ENCODE results near the gene HAUS6. TPM values are rescaled to one million over a fixed set of nuclear protein-coding genes. Genes with fewer than 3 reads are reported as not detected.

The HAUS6 gene
- total and polyA plus RNA-seq, 4 donors, result 1.4 to 9.2 (median 5.9) TPM

DNA sequence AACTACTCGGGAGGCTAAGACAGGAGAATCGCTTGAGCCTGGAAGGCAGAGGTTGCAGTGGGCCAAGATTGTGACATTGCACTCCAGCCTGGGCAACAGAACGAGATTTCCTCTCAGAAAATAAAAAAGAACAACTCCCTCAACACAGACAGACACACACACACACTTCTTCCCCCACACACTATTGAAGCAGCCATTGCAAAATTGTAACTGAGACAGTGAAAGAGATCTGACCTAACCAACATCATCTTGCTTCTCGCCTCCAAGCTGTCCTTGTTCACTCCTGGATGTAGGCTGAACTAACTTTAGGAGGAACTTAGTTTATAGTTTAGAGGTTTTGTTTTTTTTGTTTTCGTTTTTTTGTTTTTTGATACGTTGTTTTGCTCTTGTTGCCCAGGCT, 37.6 kb upstream of the HAUS6 start:
- Histone ChIP-seq H3K4me1 (ENCODE audit: control insufficient read depth in 1 of 2, insufficient read depth in 2 of 2, low read length in 2 of 2) (no peaks in the 10 kb centered on the region), H3K27ac (ENCODE audit: low read depth in 1 of 2, low read length in 2 of 2) (no peak overlapping the region), H3K4me3 (ENCODE audit: low read length in 2 of 2) (no peak overlapping the region), H3K36me3 (ENCODE audit: control insufficient read depth in 1 of 2, insufficient read depth in 2 of 2, low read length in 1 of 2) (no peaks in the 10 kb centered on the region), H3K9me3 (ENCODE audit: control insufficient read depth, low read length) (no peaks in the 10 kb centered on the region), H3K27me3 (ENCODE audit: control insufficient read depth in 1 of 2, insufficient read depth in 2 of 2, low read length in 1 of 2) (no peaks in the 10 kb centered on the region)
- no peak for ATAC-seq (ENCODE audit: low FRiP score)
- WGBS, 2 donors, result 87 to 90% methylated on average over 6 of the region's 6 CpGs
- intact Hi-C loops (cut with DNase I), result no loop called here
- DNase-seq, result no peak

DNA sequence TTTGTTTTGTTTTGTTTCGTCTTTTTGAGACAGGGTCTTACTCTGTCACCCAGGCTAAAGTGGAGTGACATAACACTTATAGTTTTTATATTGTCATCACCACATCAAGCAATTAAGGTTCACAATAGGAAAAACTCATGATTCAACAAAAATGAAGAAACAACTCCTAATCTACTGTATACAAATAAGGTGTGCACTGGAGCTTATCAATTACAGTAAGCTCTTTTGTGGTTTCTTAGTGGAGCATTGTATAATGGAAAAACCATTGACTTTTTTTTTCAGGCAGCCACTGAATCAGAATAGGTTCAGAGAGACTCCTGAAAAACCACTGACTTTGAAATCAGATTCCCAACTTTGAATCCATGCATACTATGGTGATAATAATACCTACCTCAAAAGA, 35.4 kb upstream of the HAUS6 start:
- ATAC-seq (ENCODE audit: low FRiP score) (no peak), DNase-seq (no peak)
- H3K9me3 ChIP-seq (ENCODE audit: control insufficient read depth, low read length), result no peaks in the 10 kb centered on the region
- H3K27me3 ChIP-seq (ENCODE audit: control insufficient read depth in 1 of 2, insufficient read depth in 2 of 2, low read length in 1 of 2), result no peaks in the 10 kb centered on the region
- no peaks in the 10 kb centered on the region for H3K4me1 ChIP-seq (ENCODE audit: control insufficient read depth in 1 of 2, insufficient read depth in 2 of 2, low read length in 2 of 2)
- intact Hi-C loops (cut with DNase I), result no loop called here
- no peaks in the 10 kb centered on the region for H3K36me3 ChIP-seq (ENCODE audit: control insufficient read depth in 1 of 2, insufficient read depth in 2 of 2, low read length in 1 of 2)
- H3K27ac ChIP-seq (ENCODE audit: low read depth in 1 of 2, low read length in 2 of 2), result no peak overlapping the region
- no peak overlapping the region for H3K4me3 ChIP-seq (ENCODE audit: low read length in 2 of 2)
- 71 to 75% methylated on average over 1 of the region's 1 CpG for WGBS, 2 donors

DNA sequence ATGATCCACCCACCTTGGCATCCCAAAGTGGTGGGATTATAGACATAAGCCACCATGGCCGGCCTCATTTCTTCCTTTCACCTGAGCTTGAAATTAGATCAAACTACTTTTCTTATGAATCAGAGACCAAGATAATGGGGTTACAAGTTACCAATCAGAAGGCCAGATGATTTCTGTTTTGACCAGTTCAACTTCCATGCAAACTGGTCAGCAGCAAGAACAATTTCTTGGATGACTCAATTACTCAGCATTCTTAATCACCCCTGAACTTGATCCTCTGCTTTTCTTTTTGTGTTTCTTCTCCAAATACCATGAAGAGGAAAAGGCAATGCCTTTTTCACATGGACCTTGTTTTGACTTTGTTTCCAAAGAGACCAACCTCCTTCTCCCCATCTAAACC, 34.6 kb upstream of the HAUS6 start:
- Histone ChIP-seq H3K36me3 (ENCODE audit: control insufficient read depth in 1 of 2, insufficient read depth in 2 of 2, low read length in 1 of 2) (no peaks in the 10 kb centered on the region), H3K27ac (ENCODE audit: low read depth in 1 of 2, low read length in 2 of 2) (no peak overlapping the region), H3K4me3 (ENCODE audit: low read length in 2 of 2) (no peak overlapping the region), H3K27me3 (ENCODE audit: control insufficient read depth in 1 of 2, insufficient read depth in 2 of 2, low read length in 1 of 2) (no peaks in the 10 kb centered on the region), H3K4me1 (ENCODE audit: control insufficient read depth in 1 of 2, insufficient read depth in 2 of 2, low read length in 2 of 2) (no peaks in the 10 kb centered on the region), H3K9me3 (ENCODE audit: control insufficient read depth, low read length) (no peaks in the 10 kb centered on the region)
- 93 to 94% methylated on average over 1 of the region's 1 CpG for WGBS, 2 donors
- no peak for ATAC-seq (ENCODE audit: low FRiP score)
- DNase-seq, result no peak
- intact Hi-C loops (cut with DNase I), result no loop called here

DNA sequence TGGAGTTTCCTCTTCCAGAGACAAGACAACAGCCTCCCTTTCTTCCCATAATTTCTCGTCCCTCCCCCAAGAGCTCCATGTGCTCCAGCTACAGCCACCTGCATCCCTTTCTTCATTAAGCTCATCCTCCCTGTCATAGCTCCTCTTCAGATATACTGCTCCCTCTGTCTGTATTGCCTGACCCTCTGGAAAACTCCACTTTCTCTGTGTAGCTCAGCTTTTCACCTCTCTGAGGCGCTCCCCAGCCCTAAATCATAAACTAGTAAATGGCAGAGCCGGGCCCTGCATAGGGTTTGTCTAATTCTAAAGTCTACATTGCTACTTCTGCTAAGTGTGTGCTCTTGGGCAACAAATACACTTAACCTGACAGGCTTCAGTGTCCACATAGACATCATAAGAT, 33.4 kb upstream of the HAUS6 start:
- WGBS, 2 donors, result 74 to 76% methylated on average over 3 of the region's 3 CpGs
- Histone ChIP-seq H3K27ac (ENCODE audit: low read depth in 1 of 2, low read length in 2 of 2) (no peak overlapping the region), H3K4me1 (ENCODE audit: control insufficient read depth in 1 of 2, insufficient read depth in 2 of 2, low read length in 2 of 2) (no peaks in the 10 kb centered on the region), H3K4me3 (ENCODE audit: low read length in 2 of 2) (no peak overlapping the region), H3K27me3 (ENCODE audit: control insufficient read depth in 1 of 2, insufficient read depth in 2 of 2, low read length in 1 of 2) (no peaks in the 10 kb centered on the region), H3K36me3 (ENCODE audit: control insufficient read depth in 1 of 2, insufficient read depth in 2 of 2, low read length in 1 of 2) (no peaks in the 10 kb centered on the region), H3K9me3 (ENCODE audit: control insufficient read depth, low read length) (no peaks in the 10 kb centered on the region)
- intact Hi-C loops (cut with DNase I), result no loop called here
- no peak for ATAC-seq (ENCODE audit: low FRiP score)
- no peak for DNase-seq

DNA sequence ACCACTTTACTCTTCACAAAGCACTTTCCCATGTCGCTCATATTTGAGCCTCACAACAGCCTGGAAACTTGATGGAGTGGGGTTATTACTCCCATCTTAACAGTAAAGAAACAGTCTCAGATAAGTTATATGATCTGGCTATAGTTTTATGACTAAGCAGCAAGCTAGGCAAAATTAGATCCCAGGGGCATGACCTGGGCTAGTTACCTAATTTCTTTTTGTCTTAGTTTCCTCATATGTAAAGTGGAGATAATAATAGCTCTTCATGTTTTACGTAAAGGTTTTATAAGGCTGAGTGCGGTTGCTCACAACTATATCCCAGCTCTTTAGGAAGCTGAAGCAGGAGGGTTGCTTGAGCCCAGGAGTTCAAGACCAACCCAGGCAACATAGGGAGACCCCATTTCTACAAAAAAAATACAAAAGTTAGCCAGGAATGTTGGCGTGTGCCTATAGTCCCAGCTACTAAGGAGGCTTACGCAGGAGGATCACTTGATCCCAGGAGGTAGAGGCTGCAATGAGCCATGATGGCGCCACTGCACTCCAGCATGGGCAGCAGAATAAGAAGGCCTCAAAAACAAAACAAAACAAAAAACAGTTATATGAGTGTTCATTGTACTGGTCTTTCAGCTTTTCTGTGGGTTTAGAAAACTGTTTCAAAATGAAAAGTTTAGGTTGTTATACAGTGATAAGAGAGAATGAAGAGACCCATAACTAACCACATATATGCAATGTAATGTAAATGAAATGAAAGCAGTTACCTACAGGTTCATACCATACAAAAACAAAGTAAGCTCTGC, 31.0 kb upstream of the HAUS6 start:
- DNase-seq, result no peak
- Histone ChIP-seq H3K9me3 (ENCODE audit: control insufficient read depth, low read length) (no peaks in the 10 kb centered on the region), H3K4me3 (ENCODE audit: low read length in 2 of 2) (no peak overlapping the region), H3K27ac (ENCODE audit: low read depth in 1 of 2, low read length in 2 of 2) (no peak overlapping the region), H3K4me1 (ENCODE audit: control insufficient read depth in 1 of 2, insufficient read depth in 2 of 2, low read length in 2 of 2) (no peaks in the 10 kb centered on the region), H3K27me3 (ENCODE audit: control insufficient read depth in 1 of 2, insufficient read depth in 2 of 2, low read length in 1 of 2) (no peaks in the 10 kb centered on the region), H3K36me3 (ENCODE audit: control insufficient read depth in 1 of 2, insufficient read depth in 2 of 2, low read length in 1 of 2) (no peaks in the 10 kb centered on the region)
- WGBS, 2 donors, result 90 to 91% methylated on average over 6 of the region's 6 CpGs
- intact Hi-C loops (cut with DNase I), result loop anchor here in 1 of 2 donors (5.0 kb wide), 1 partner anchor 39 kb away; no protein-coding TSS in a partner anchor
- no peak for ATAC-seq (ENCODE audit: low FRiP score)

DNA sequence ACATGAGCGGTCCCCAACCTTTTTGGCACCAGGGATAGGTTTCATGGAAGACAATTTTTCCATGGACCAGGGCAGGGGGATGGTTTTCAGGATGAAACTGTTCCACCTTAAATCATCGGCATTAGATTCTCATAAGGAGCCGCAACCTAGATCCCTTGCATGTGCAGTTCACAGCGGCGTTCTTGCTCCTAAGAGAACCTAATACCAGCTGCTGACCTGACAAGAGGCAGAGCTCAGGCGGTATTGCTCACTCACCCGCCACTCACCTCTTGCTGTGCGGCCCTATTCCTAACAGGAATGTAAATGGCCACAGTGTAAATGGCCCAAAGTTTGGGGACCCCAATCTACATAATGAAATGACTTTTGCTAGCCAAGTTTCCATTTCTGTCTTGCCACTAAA, 27.7 kb upstream of the HAUS6 start:
- DNase-seq (no peak), ATAC-seq (ENCODE audit: low FRiP score) (no peak)
- no peaks in the 10 kb centered on the region for H3K36me3 ChIP-seq (ENCODE audit: control insufficient read depth in 1 of 2, insufficient read depth in 2 of 2, low read length in 1 of 2)
- no peaks in the 10 kb centered on the region for H3K4me1 ChIP-seq (ENCODE audit: control insufficient read depth in 1 of 2, insufficient read depth in 2 of 2, low read length in 2 of 2)
- intact Hi-C loops (cut with DNase I), result loop anchor here in 1 of 2 donors (5.0 kb wide), 1 partner anchor 42 kb away; no protein-coding TSS in a partner anchor
- WGBS, 2 donors, result 56 to 77% methylated on average over 8 of the region's 8 CpGs
- H3K9me3 ChIP-seq (ENCODE audit: control insufficient read depth, low read length), result no peaks in the 10 kb centered on the region
- H3K4me3 ChIP-seq (ENCODE audit: low read length in 2 of 2), result no peak overlapping the region
- H3K27me3 ChIP-seq (ENCODE audit: control insufficient read depth in 1 of 2, insufficient read depth in 2 of 2, low read length in 1 of 2), result no peaks in the 10 kb centered on the region
- H3K27ac ChIP-seq (ENCODE audit: low read depth in 1 of 2, low read length in 2 of 2), result no peak overlapping the region

DNA sequence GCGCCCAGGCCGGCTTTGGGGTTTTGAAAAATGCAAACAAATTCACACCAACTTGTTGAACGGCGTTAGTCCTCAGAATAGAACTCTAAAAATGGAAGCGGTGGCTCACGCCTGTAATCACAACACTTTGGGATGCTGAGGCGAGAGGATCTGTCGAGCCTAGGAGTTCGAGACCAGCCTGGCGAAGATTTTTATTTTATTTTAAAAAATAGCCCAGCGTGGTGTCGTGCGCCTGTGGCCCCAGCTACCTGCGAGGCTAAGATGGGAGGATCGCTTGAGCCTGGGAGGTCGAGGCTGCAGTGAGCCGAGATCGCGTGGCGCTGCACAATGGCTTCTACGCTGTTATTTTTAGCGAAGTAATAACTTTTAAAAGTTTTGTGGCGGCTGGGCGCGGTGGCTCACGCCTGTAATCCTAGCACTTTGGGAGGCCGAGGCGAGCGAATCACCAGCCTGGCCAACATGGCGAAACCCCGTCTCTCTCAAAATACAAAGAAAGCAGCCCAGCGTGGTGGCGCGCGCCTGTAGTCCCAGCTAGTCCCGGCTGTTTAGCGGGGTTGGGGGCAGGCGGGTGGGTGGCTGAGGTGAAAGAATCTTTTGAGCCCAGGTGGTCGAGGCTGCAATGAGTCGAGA, 25.3 kb upstream of the HAUS6 start:
- no peaks in the 10 kb centered on the region for H3K4me1 ChIP-seq (ENCODE audit: control insufficient read depth in 1 of 2, insufficient read depth in 2 of 2, low read length in 2 of 2)
- H3K27me3 ChIP-seq (ENCODE audit: control insufficient read depth in 1 of 2, insufficient read depth in 2 of 2, low read length in 1 of 2), result no peaks in the 10 kb centered on the region
- H3K27ac ChIP-seq (ENCODE audit: low read depth in 1 of 2, low read length in 2 of 2), result peak overlapping the region; percentile 17 to 87
- H3K4me3 ChIP-seq (ENCODE audit: low read length in 2 of 2), result peak overlapping the region; percentile 55 to 62
- WGBS, 2 donors, result 1% methylated on average over 40 of the region's 40 CpGs
- intact Hi-C loops (cut with DNase I), result loop anchor here in 1 of 2 donors (2.0 to 10.0 kb wide), 2 partner anchors 35 to 107 kb away; partner anchors contain the start of gene DENND4C
- peak; percentile 62 to 80 for DNase-seq
- H3K9me3 ChIP-seq (ENCODE audit: control insufficient read depth, low read length), result no peaks in the 10 kb centered on the region
- ATAC-seq (ENCODE audit: low FRiP score), result peak; percentile 56
- peaks cover 0 to 3% of the 10 kb centered on the region in 2 donors for H3K36me3 ChIP-seq (ENCODE audit: control insufficient read depth in 1 of 2, insufficient read depth in 2 of 2, low read length in 1 of 2)

DNA sequence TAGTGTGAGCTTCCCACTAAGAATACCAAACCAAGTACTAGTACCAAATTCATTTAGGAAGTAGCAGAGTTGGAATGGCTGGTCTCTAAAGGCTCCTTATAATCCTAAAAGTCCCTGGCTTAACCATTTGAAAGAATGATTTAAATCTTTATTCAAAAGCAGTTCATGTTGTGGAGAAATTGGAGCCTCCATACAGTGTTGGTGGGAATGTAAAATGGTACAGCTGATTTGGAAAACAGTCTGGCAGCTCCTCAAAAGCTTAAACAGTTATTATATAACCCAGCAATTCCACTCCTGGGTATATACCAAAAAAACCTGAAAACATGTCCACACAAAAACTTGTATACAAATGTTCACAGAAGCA, 21.7 kb upstream of the HAUS6 start:
- peaks cover 4 to 7% of the 10 kb centered on the region in 2 donors for H3K36me3 ChIP-seq (ENCODE audit: control insufficient read depth in 1 of 2, insufficient read depth in 2 of 2, low read length in 1 of 2)
- H3K27ac ChIP-seq (ENCODE audit: low read depth in 1 of 2, low read length in 2 of 2), result no peak overlapping the region
- no peaks in the 10 kb centered on the region for H3K4me1 ChIP-seq (ENCODE audit: control insufficient read depth in 1 of 2, insufficient read depth in 2 of 2, low read length in 2 of 2)
- DNase-seq (no peak), ATAC-seq (ENCODE audit: low FRiP score) (no peak)
- intact Hi-C loops (cut with DNase I), result loop anchor here in 1 of 2 donors (10.0 kb wide), 1 partner anchor 110 kb away; the partner anchor contains the start of gene DENND4C
- H3K9me3 ChIP-seq (ENCODE audit: control insufficient read depth, low read length), result no peaks in the 10 kb centered on the region
- no peak overlapping the region for H3K4me3 ChIP-seq (ENCODE audit: low read length in 2 of 2)
- no peaks in the 10 kb centered on the region for H3K27me3 ChIP-seq (ENCODE audit: control insufficient read depth in 1 of 2, insufficient read depth in 2 of 2, low read length in 1 of 2)
